ENCODE measurements around the gene TMPO. TPM values are rescaled to one million over a fixed set of nuclear protein-coding genes. Genes with fewer than 3 reads are reported as not detected.

TMPO gene
- total RNA-seq, 1 experiment from 2014 or later = 176 TPM

DNA sequence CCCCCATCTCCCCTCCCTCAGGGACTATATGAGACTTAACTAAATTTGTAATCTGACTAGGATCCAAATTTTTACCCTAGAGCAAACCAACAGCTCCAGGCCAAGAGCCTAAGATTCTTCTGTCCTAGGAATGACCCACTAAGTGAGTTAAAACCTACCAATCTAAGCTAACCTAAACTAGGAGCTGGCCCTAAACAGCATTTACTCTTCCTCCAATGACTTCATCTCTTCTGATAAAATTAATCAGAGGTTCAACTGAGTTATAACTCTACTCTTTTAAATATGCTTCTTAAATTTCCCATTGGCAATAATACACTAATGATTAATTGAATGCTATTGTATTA lies 39.9 kb upstream of the TMPO start (continued):
- TF ChIP-seq, protein P1, sequence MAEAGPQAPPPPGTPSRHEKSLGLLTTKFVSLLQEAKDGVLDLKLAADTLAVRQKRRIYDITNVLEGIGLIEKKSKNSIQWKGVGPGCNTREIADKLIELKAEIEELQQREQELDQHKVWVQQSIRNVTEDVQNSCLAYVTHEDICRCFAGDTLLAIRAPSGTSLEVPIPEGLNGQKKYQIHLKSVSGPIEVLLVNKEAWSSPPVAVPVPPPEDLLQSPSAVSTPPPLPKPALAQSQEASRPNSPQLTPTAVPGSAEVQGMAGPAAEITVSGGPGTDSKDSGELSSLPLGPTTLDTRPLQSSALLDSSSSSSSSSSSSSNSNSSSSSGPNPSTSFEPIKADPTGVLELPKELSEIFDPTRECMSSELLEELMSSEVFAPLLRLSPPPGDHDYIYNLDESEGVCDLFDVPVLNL (CRISPR knock-in tag; IDR thresholded peaks at IDR 0.05; ENCODE audit: borderline replicate concordance, low read depth) = no peak
- TF ChIP-seq SMAD3 (CRISPR knock-in tag; IDR thresholded peaks at IDR 0.05; ENCODE audit: borderline replicate concordance) = no peak
- TF ChIP-seq, protein P2, sequence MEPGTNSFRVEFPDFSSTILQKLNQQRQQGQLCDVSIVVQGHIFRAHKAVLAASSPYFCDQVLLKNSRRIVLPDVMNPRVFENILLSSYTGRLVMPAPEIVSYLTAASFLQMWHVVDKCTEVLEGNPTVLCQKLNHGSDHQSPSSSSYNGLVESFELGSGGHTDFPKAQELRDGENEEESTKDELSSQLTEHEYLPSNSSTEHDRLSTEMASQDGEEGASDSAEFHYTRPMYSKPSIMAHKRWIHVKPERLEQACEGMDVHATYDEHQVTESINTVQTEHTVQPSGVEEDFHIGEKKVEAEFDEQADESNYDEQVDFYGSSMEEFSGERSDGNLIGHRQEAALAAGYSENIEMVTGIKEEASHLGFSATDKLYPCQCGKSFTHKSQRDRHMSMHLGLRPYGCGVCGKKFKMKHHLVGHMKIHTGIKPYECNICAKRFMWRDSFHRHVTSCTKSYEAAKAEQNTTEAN (CRISPR knock-in tag; IDR thresholded peaks at IDR 0.05) = no peak

DNA sequence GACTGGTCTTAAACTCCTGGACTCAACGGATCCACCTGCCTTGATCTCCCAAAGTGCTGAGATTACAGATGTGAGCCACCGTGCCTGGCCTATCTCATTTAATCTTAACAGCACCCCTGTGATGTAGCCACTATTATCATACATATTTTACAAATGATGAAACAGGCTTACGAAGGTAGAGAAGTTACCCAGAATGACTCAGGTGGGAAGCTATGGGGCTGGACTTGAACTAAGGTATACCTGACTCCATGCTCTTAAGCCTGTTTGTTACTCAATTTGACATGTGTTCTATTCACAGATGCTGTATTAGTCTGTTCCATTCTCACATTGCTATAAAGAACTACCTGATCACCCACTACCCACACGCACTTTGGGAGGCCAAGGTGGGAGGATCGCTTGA lies 36.8 kb upstream of the TMPO start:
- no peak for TF ChIP-seq ESRRA (CRISPR knock-in tag; IDR thresholded peaks at IDR 0.05; ENCODE audit: borderline replicate concordance)
- no peak for TF ChIP-seq CREM (CRISPR knock-in tag; IDR thresholded peaks at IDR 0.05)
- no peak for TF ChIP-seq FOXK1 (CRISPR knock-in tag; IDR thresholded peaks at IDR 0.05)
- TF ChIP-seq, protein P3, sequence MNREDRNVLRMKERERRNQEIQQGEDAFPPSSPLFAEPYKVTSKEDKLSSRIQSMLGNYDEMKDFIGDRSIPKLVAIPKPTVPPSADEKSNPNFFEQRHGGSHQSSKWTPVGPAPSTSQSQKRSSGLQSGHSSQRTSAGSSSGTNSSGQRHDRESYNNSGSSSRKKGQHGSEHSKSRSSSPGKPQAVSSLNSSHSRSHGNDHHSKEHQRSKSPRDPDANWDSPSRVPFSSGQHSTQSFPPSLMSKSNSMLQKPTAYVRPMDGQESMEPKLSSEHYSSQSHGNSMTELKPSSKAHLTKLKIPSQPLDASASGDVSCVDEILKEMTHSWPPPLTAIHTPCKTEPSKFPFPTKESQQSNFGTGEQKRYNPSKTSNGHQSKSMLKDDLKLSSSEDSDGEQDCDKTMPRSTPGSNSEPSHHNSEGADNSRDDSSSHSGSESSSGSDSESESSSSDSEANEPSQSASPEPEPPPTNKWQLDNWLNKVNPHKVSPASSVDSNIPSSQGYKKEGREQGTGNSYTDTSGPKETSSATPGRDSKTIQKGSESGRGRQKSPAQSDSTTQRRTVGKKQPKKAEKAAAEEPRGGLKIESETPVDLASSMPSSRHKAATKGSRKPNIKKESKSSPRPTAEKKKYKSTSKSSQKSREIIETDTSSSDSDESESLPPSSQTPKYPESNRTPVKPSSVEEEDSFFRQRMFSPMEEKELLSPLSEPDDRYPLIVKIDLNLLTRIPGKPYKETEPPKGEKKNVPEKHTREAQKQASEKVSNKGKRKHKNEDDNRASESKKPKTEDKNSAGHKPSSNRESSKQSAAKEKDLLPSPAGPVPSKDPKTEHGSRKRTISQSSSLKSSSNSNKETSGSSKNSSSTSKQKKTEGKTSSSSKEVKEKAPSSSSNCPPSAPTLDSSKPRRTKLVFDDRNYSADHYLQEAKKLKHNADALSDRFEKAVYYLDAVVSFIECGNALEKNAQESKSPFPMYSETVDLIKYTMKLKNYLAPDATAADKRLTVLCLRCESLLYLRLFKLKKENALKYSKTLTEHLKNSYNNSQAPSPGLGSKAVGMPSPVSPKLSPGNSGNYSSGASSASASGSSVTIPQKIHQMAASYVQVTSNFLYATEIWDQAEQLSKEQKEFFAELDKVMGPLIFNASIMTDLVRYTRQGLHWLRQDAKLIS (CRISPR knock-in tag; IDR thresholded peaks at IDR 0.05; ENCODE audit: borderline replicate concordance) = no peak

DNA sequence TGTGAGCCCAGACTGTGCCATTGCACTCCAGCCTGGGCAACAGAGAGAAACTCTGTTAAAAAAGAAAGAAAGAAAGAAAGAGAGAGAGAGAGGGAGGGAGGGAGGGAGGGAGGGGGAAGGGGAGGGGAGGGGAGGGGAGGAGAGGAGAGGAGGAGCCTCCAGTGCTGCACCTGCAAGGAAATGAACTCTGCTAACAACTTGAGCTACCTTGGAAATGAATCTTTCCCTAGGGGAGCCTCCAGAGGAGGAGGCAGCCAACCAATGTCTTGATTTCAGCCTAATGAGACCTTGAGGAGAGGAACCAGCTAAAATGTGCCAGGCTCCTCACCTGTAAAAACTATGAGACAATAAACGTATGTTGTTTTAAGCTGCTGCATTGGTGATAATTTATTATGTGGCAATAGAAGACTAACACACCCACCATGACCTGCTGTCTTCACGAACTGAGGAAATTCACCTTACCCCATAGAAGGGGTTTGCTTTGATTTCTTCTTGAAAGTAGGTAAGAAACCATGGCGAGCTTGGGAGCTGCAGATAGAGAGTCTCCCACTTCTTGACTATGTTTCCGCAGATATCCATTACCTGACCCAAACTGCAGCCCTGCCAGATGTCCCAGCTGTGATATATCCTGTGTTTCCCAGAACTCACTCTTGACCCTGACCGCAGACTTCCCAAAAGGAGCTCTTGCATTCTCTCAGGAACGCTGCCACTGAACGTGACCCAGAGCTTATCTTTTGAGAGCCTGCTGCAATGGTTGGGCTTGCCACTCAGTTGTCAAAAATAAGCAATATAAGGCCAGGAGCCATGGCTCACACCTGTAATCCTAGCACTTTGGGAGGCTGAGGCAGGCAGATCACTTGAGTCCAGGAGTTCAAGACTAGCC lies 31.5 kb upstream of the TMPO start:
- no peak overlapping the region for H3K4me3 Mint-ChIP-seq
- ChIA-PET CTCF (interaction anchor here (0.7 to 1.6 kb wide), 4 partner anchors 8 to 49 kb away, joined by 3 read pairs; no protein-coding TSS in a partner anchor), POLR2A (no interaction called here)
- H3K36me3 Mint-ChIP-seq = 0 out of 2 replicates have a peak, but pooled peaks cover 2% of the 10 kb centered on the region
- peaks cover 10% of the 10 kb centered on the region for H3K9me3 Mint-ChIP-seq
- no peaks in the 10 kb centered on the region for H3K27me3 Mint-ChIP-seq (ENCODE audit: low read depth)
- DNase-seq (ENCODE audit: low spot score) (no peak), ATAC-seq (peak; percentile 60)
- H3K4me1 Mint-ChIP-seq = peaks cover 30% of the 10 kb centered on the region
- H3K27ac Mint-ChIP-seq = peak overlapping the region; percentile 30
- TF ChIP-seq NR1H2 (CRISPR knock-in tag; IDR thresholded peaks at IDR 0.05) (no peak), EMX1 (CRISPR knock-in tag; IDR thresholded peaks at IDR 0.05) (no peak), TEAD4 (CRISPR knock-in tag; IDR thresholded peaks at IDR 0.05) (no peak)
- TF ChIP-seq, protein P4, sequence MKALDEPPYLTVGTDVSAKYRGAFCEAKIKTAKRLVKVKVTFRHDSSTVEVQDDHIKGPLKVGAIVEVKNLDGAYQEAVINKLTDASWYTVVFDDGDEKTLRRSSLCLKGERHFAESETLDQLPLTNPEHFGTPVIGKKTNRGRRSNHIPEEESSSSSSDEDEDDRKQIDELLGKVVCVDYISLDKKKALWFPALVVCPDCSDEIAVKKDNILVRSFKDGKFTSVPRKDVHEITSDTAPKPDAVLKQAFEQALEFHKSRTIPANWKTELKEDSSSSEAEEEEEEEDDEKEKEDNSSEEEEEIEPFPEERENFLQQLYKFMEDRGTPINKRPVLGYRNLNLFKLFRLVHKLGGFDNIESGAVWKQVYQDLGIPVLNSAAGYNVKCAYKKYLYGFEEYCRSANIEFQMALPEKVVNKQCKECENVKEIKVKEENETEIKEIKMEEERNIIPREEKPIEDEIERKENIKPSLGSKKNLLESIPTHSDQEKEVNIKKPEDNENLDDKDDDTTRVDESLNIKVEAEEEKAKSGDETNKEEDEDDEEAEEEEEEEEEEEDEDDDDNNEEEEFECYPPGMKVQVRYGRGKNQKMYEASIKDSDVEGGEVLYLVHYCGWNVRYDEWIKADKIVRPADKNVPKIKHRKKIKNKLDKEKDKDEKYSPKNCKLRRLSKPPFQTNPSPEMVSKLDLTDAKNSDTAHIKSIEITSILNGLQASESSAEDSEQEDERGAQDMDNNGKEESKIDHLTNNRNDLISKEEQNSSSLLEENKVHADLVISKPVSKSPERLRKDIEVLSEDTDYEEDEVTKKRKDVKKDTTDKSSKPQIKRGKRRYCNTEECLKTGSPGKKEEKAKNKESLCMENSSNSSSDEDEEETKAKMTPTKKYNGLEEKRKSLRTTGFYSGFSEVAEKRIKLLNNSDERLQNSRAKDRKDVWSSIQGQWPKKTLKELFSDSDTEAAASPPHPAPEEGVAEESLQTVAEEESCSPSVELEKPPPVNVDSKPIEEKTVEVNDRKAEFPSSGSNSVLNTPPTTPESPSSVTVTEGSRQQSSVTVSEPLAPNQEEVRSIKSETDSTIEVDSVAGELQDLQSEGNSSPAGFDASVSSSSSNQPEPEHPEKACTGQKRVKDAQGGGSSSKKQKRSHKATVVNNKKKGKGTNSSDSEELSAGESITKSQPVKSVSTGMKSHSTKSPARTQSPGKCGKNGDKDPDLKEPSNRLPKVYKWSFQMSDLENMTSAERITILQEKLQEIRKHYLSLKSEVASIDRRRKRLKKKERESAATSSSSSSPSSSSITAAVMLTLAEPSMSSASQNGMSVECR (CRISPR knock-in tag; IDR thresholded peaks at IDR 0.05; ENCODE audit: borderline replicate concordance) = no peak
- TF ChIP-seq, protein P5, sequence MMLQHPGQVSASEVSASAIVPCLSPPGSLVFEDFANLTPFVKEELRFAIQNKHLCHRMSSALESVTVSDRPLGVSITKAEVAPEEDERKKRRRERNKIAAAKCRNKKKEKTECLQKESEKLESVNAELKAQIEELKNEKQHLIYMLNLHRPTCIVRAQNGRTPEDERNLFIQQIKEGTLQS (CRISPR knock-in tag; conservative IDR thresholded peaks at IDR 0.05) = no peak
- TF ChIP-seq, protein P6, sequence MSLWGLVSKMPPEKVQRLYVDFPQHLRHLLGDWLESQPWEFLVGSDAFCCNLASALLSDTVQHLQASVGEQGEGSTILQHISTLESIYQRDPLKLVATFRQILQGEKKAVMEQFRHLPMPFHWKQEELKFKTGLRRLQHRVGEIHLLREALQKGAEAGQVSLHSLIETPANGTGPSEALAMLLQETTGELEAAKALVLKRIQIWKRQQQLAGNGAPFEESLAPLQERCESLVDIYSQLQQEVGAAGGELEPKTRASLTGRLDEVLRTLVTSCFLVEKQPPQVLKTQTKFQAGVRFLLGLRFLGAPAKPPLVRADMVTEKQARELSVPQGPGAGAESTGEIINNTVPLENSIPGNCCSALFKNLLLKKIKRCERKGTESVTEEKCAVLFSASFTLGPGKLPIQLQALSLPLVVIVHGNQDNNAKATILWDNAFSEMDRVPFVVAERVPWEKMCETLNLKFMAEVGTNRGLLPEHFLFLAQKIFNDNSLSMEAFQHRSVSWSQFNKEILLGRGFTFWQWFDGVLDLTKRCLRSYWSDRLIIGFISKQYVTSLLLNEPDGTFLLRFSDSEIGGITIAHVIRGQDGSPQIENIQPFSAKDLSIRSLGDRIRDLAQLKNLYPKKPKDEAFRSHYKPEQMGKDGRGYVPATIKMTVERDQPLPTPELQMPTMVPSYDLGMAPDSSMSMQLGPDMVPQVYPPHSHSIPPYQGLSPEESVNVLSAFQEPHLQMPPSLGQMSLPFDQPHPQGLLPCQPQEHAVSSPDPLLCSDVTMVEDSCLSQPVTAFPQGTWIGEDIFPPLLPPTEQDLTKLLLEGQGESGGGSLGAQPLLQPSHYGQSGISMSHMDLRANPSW (CRISPR knock-in tag; conservative IDR thresholded peaks at IDR 0.05; ENCODE audit: low read depth) = no peak
- TF ChIP-seq, protein P7, sequence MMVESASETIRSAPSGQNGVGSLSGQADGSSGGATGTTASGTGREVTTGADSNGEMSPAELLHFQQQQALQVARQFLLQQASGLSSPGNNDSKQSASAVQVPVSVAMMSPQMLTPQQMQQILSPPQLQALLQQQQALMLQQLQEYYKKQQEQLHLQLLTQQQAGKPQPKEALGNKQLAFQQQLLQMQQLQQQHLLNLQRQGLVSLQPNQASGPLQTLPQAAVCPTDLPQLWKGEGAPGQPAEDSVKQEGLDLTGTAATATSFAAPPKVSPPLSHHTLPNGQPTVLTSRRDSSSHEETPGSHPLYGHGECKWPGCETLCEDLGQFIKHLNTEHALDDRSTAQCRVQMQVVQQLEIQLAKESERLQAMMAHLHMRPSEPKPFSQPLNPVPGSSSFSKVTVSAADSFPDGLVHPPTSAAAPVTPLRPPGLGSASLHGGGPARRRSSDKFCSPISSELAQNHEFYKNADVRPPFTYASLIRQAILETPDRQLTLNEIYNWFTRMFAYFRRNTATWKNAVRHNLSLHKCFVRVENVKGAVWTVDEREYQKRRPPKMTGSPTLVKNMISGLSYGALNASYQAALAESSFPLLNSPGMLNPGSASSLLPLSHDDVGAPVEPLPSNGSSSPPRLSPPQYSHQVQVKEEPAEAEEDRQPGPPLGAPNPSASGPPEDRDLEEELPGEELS (CRISPR knock-in tag; IDR thresholded peaks at IDR 0.05) = no peak

More for the DNA sequence above, 36.8 kb upstream of the TMPO start:
- no peak overlapping the region for H3K4me3 Mint-ChIP-seq
- peaks cover 5% of the 10 kb centered on the region; the same call in 1 of the 2 replicates for H3K4me1 Mint-ChIP-seq
- 0 out of 2 replicates have a peak, but pooled peaks cover 2% of the 10 kb centered on the region for H3K36me3 Mint-ChIP-seq
- peaks cover 14% of the 10 kb centered on the region for H3K9me3 Mint-ChIP-seq
- no peaks in the 10 kb centered on the region for H3K27me3 Mint-ChIP-seq (ENCODE audit: low read depth)
- ATAC-seq (no peak), DNase-seq (ENCODE audit: low spot score) (no peak)
- ChIA-PET CTCF (interaction anchor here (1.5 kb wide), 1 partner anchor 12 kb away, joined by 3 read pairs; no protein-coding TSS in a partner anchor), POLR2A (interaction anchor here (1.0 kb wide), 1 partner anchor 26 kb away, joined by 3 read pairs; no protein-coding TSS in a partner anchor)
- H3K27ac Mint-ChIP-seq = no peak overlapping the region

All from WTC11 (cell line).